Stomach (tissue), 9 donors: Measurements from ENCODE around the gene PRXL2A. TPM values are rescaled to one million over a fixed set of nuclear protein-coding genes. Genes with fewer than 3 reads are reported as not detected.

Source experiments
- DNase-seq, 2 donors: peaks; one replicate each; pipeline versions ENCODE4 v3.0.0 to v3.0.0-alpha.2; 2013 to 2019
- H3K27ac ChIP-seq, 5 donors: fragments of 200-600 bp in 4 of 5; sonication (generic) in 4 of 5; one replicate each; pipeline ENCODE4 v1.5.1; 2013 to 2019; ENCODE audit warnings: mild to moderate bottlenecking in 1 of 5, moderate library complexity in 1 of 5
- H3K27me3 ChIP-seq, 3 donors: fragments of 200-600 bp; sonication (generic); one replicate each; pipeline ENCODE4 v1.5.1; 2017 to 2019; ENCODE audit warnings: mixed run types in 1 of 3
- H3K36me3 ChIP-seq, 4 donors: fragments of 200-600 bp; sonication (generic); 1 replicate in 3 of 4; 2 replicates in 1 of 4; pipeline ENCODE4 v1.5.1; 2016 to 2019
- H3K4me1 ChIP-seq, 4 donors: fragments of 200-600 bp; sonication (generic); one replicate each; pipeline ENCODE4 v1.5.1; 2016 to 2019
- H3K4me3 ChIP-seq, 4 donors: fragments of 200-600 bp; sonication (generic) in 3 of 4; one replicate each; pipeline ENCODE4 v1.5.1; 2016 to 2019; ENCODE audit warnings: mild to moderate bottlenecking in 1 of 4
- H3K9me3 ChIP-seq, 4 donors: fragments of 200-600 bp; sonication (generic); one replicate each; pipeline ENCODE4 v1.5.1; 2016 to 2019
- CTCF ChIP-seq, 7 experiments: fragments of 450-650 bp in 4 of 7; fragments of 200-600 bp in 3 of 7; sonication (generic) in 3 of 7; IDR thresholded peaks; one replicate each; pipeline ENCODE4 v1.5.1; 2016 to 2019; ENCODE audit warnings: antibody characterized with exemption in 7 of 7, control low read depth in 2 of 7, mild to moderate bottlenecking in 1 of 7
- EP300 ChIP-seq: sonication (generic); formaldehyde crosslinking; IDR thresholded peaks from one replicate; pipeline ENCODE4 v1.6.1; 2017; ENCODE audit warnings: antibody characterized with exemption
- POLR2A ChIP-seq, 4 donors: fragments of 450-650 bp; IDR thresholded peaks; one replicate each; pipeline ENCODE4 v1.6.1; 2016; ENCODE audit warnings: antibody characterized with exemption in 4 of 4, control low read depth in 2 of 4, mild to moderate bottlenecking in 1 of 4, moderate library complexity in 1 of 4
- POLR2AphosphoS5 ChIP-seq, 3 donors: sonication (generic); formaldehyde crosslinking; IDR thresholded peaks; one replicate each; pipeline ENCODE4 v1.6.1; 2016; ENCODE audit warnings: antibody characterized with exemption in 3 of 3
- WGBS, 5 donors: extraction: QIAGEN DNeasy Blood & Tissue Kit in 3 of 5; methylation state at CpG; one replicate each; pipeline versions ENCODE4 v1.1.5 to v1.1.7; 2013 to 2018; 5-methylcytosine and 5-hydroxymethylcytosine counted together
- intact Hi-C: fragments of 100-400 bp; cut with DNase I; formaldehyde crosslinking; loops from one replicate; pipeline ENCODE4 v1.15.1; 2023; ENCODE audit warnings: low total_unique reads
- polyA plus RNA-seq, 3 donors: library from polyadenylated mRNA; stranded (reverse); fragments of 200-250 nt; gene quantifications; one replicate each; pipeline ENCODE4 v1.2.3, GENCODE V29; 2013
- total RNA-seq, 5 donors: library from RNA; depleted of rRNA; stranded (reverse); fragments of >200 nt; gene quantifications; one replicate each; pipeline versions ENCODE4 v1.1.0 to v1.2.3, GENCODE V29; 2014 to 2016
- donor health status: healthy with polysubstance abuse.
- donor health status: Bipolar disorder and iron deficiency.
- donor health status: healthy.

PRXL2A gene
- total and polyA plus RNA-seq, 8 donors: 6.7 to 56.8 (median 17.8) TPM

- Histone ChIP-seq H3K27me3 (no peaks in the 10 kb centered on the region), H3K27ac (peak overlapping the region; percentile 77 to 91 (median 85)), H3K36me3 (no peaks in the 10 kb centered on the region), H3K9me3 (no peaks in the 10 kb centered on the region), H3K4me3 (peak overlapping the region in 3 of 4 donors; percentile 12 to 38 (median 19)), H3K4me1 (peaks cover 85 to 96% (median 93%) of the 10 kb centered on the region in 4 donors)
- TF ChIP-seq POLR2AphosphoS5 (IDR thresholded peaks at IDR 0.05): peak in 1 of 3 donors; percentile 22
- no peak for TF ChIP-seq POLR2A (IDR thresholded peaks at IDR 0.05)
- DNase-seq: peak; percentile 75 to 78
- WGBS, 5 donors: 20 to 26% (median 25%) methylated on average over 7 to 9 of the region's 9 CpGs
- intact Hi-C loops: no loop called here
These were observed 50.9 kb downstream of the PRXL2A start for GRCh38 chr10:80459047-80459865.

DNA sequence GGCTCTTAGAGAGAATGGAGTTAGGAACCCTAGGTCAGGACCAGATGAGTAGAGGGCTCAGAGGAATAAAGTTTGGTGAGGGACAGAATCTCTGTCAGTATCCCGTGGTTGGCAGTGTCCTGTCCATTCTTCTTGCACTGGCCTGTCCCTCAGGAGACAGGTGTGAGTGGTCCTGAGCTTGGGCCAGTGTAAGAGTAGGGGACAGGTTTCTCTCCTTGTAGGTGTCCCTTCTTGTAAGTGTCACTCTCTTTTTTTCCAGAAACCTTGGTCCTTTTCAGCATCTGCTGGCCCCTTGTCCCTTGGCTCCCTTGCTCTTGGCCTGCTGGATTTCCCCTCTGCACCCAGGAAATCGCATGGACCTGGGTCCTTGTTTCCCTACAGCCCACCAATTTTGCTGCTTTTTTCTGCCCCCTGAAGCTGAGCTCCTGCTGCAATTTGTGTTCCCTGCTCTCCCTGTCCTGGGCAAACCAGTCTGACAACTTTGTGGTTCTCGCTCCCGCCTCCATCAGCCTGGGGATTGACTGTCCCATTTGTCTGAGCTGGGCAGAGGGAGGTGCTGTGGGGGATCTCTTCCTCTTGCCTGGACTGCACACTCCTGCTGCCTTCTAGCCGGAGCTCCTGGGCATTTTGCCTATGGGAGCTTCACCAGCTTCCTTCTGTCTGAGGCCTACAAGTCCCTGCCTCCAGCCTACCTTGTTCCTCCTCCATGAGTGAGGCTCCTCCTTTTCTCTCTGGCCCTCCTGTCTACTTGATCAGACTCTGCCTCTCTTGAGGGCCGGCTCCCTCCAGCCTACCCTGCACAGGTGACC is 52.3 kb downstream of the PRXL2A start:
- WGBS, 5 donors: 22 to 30% (median 25%) methylated on average over 6 of the region's 6 CpGs
- no peaks in the 10 kb centered on the region for H3K27me3 ChIP-seq
- H3K4me3 ChIP-seq: peak overlapping the region in 1 of 4 donors; percentile 13
- DNase-seq: peak; percentile 89 to 94
- TF ChIP-seq POLR2AphosphoS5 (IDR thresholded peaks at IDR 0.05): peak in 1 of 3 donors; percentile 78
- TF ChIP-seq EP300: no peak
- no peaks in the 10 kb centered on the region for H3K36me3 ChIP-seq
- peak overlapping the region; percentile 80 to 91 (median 85) for H3K27ac ChIP-seq
- intact Hi-C loops: no loop called here
- H3K9me3 ChIP-seq: no peaks in the 10 kb centered on the region
- peaks cover 95 to 100% (median 100%) of the 10 kb centered on the region in 4 donors for H3K4me1 ChIP-seq

GRCh38 chr10:80461208-80462183 is 53.1 kb downstream of the PRXL2A start:
- intact Hi-C loops: no loop called here
- peaks cover 95 to 100% (median 100%) of the 10 kb centered on the region in 4 donors for H3K4me1 ChIP-seq
- H3K36me3 ChIP-seq: no peaks in the 10 kb centered on the region
- peak overlapping the region; percentile 80 to 91 (median 85) for H3K27ac ChIP-seq
- no peaks in the 10 kb centered on the region for H3K9me3 ChIP-seq
- no peak for DNase-seq
- H3K4me3 ChIP-seq: peak overlapping the region in 1 of 4 donors; percentile 13
- TF ChIP-seq POLR2AphosphoS5 (IDR thresholded peaks at IDR 0.05) (no peak), POLR2A (IDR thresholded peaks at IDR 0.05) (no peak), EP300 (no peak), CTCF (IDR thresholded peaks at IDR 0.05) (no peak)
- 40 to 47% (median 43%) methylated on average over 8 of the region's 8 CpGs for WGBS, 5 donors
- H3K27me3 ChIP-seq: no peaks in the 10 kb centered on the region

GRCh38 chr10:80462299-80462980 is 54.1 kb downstream of the PRXL2A start:
- Histone ChIP-seq H3K4me3 (peak overlapping the region in 1 of 4 donors; percentile 21), H3K27ac (peak overlapping the region; percentile 65 to 91 (median 85)), H3K36me3 (no peaks in the 10 kb centered on the region), H3K9me3 (no peaks in the 10 kb centered on the region), H3K4me1 (peaks cover 94 to 100% (median 100%) of the 10 kb centered on the region in 4 donors), H3K27me3 (no peaks in the 10 kb centered on the region)
- intact Hi-C loops: no loop called here
- TF ChIP-seq CTCF (IDR thresholded peaks at IDR 0.05) (no peak), POLR2A (IDR thresholded peaks at IDR 0.05) (no peak), POLR2AphosphoS5 (IDR thresholded peaks at IDR 0.05) (no peak), EP300 (no peak)
- peak in 1 of 2 donors; percentile 60 for DNase-seq
- WGBS, 5 donors: 53 to 63% (median 54%) methylated on average over 7 of the region's 7 CpGs
